HS-5 (cell line): ENCODE measurements around the gene INO80B.
"Not testable (repeated sequence)": the region's sequence is repeated elsewhere in the genome, so short reads cannot be mapped to it uniquely, and the experiment has no call there.

Experiments
- DNase-seq: peaks from one replicate; pipeline ENCODE4 v3.0.0-alpha.2; 2012; ENCODE audit warnings: low read depth

The INO80B gene

DNA sequence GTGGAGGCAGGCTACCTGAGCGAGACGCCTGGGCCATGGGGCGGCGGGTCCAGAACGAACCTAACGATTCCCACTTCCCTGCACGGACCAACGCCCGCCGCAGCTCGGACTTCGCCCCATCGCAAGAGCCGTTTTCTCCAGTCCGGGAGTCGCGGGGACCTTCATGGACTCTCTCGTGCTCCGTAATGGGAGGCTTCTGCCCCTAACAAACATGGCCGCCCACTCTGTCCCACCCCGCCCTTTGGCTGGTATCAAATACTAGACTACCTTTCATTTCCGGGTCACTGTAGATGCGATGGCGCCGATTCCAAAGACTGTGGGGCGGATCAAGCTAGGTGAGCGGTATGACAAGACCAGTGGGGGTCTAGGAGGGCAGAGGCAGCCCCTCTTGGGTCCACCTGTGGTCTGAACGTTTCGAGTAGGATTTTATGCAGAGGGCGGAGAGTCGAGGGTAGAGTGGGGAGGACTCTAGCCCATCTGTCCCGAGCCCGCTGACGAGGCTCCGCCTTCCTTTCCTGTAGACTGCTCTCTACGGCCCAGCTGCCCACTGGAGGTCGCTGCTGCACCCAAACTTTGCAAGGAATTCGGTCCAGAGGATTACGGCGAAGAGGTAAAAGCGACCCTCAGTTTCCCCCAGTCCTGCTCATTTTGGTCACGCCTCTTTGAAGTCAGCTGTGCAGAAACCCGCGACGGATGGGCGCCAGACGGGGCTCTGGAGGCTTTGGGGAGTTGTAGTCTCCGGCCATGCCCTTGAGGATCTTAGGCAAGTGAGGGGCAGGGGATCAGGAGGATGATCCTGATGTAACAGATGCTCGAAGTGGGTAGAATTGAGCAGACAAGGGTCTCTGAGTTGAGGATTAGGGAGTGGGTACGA, 28.2 kb downstream of the INO80B start, which contains the start of the genes CCDC142 and TTC31:
CCDC142 (minus strand) TSS at position 198 of the 874 bp plus-strand sequence; CDS start at position 37, 161 bp downstream.
TTC31 (plus strand) TSS at position 281 of the 874 bp plus-strand sequence; CDS start at position 296, 15 bp downstream.
- peak; percentile 88 for DNase-seq

DNA sequence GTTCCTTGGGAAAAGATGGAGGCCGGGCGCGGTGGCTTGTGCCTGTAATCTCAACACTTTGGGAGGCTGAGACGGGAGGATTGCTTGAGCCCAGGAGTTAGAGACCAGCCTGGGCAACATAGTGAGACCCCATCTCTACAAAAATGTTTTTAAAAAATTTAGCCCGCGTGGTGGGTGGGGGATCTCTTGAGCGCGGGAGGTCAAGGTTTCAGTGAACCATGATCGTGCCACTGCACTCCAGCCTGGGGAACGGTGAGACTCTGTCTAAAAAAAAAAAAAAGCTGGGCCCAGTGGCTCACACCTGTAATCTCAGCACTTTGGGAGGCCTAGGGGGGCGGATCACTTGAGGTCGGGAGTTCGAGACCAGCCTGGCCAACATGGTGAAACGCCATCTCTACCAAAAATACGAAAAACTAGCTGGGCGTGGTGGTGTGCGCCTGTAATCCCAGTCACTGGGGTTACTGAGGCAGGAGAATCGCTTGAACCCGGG, 28.8 kb downstream of the INO80B start:
- not testable (repeated sequence) for DNase-seq

DNA sequence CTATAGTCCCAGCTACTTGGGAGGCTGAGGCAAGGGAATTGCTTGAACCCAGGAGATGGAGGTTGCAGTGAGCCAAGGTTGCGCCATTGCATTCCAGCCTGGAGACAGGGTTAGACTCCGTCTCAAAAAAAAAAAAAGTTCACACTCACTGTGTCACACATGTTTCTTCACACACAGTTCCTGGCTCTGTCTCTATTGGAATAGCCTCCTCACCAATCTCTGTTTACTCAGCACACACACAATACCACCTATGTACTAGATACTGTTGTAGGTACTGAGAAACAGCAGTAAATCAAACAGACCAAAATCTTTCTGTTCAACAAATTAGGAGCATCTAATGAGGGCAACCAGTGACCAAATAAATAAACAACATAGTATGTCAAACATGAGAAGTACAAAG, 31.3 kb downstream of the INO80B start:
- no peak for DNase-seq

DNA sequence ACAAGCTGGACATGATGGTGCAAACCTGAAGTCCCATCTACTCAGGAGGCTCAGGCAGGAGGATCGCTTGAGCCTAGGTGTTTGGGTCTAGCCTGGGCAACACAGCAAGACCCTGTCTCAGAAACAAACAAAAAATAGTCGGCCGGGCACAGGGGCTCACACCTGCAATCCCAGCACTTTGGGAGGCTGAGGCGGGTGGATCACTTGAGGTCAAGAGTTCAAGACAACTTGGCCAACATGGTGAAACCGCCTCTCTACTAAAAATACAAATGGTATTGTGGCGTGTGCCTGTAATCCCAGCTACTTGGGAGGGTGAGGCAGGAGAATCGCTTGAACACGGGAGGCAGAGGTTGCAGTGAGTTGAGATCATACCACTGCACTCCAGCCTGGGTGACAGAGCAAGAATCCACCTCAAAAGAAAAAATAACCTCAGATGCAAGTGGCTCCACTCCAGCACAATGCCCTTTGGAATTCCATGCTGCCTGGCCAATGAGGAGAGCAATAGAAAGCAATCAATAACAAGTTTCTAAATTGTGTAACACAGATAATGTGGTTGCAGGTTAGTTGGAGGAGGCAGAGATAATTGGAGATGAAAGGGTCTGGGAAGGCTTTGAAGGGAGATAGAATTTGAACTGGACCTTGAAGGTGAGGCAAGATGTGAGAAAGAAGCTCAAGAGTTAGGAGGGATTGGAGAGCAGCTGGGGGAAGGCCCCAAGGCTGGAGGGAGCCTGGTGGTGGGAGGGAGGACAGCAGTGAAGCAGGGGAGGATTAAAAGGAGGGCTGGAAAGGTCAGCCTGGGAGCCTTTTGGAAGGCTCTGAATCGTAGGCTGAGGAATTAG, 34.0 kb downstream of the INO80B start:
- DNase-seq = no peak

DNA sequence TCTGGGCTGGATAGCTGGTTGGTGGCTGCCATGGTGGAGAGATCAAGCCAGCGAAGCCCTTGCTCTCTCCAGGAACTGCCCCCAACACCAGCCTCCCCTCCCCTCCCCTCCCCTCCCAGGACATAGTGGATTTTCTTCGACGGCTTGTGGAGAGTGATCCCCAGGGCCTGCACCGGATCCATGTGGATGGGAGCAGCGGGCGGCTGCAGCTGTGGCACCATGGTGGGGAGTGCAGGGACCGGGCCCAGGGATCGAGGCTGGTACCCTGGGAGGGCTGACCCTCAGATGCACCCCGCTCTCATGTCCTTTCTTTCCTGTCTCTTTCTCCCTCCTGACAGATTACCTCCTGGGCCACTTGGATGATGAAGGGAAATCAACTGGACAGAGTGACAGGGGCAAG, 35.0 kb downstream of the INO80B start:
- no peak for DNase-seq

DNA sequence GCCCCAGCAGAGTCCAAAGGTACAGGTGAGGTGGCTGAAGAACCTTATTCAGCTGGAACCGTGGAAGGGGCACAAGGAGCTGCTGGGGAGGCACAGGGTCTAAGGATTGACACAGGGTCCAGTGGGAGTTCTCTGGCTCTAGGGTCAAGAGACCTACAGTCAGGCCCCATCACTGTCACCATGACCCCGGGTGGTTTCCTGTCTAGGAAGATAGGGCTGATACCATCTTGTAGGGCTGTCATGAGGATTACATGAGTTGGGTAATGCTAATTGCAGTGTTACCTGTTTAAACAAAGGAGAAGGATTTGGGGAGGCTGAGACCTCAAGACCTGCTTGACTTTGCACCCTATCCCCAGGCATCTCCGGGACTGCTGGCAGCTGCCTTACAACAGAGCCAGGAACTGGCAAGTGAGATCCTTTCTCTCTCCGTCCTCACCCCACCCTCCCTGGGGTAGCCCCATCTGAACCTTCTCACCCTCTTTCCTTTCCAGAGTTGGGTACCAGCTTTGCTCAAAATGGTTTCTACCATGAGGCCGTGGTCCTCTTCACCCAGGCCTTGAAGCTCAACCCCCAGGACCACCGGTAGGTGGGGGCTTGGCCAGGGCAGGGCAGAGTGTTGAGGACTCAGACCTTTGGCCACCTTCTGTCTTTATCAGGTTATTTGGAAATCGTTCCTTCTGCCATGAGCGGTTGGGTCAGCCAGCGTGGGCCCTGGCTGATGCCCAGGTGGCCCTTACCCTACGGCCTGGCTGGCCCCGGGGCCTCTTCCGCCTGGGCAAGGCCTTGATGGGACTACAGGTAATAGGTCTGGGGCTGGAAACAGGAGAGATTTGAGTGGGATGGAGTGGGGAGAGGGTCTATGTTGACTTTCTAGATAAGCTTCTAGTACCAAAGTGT, 37.0 kb downstream of the INO80B start:
- DNase-seq = no peak

DNA sequence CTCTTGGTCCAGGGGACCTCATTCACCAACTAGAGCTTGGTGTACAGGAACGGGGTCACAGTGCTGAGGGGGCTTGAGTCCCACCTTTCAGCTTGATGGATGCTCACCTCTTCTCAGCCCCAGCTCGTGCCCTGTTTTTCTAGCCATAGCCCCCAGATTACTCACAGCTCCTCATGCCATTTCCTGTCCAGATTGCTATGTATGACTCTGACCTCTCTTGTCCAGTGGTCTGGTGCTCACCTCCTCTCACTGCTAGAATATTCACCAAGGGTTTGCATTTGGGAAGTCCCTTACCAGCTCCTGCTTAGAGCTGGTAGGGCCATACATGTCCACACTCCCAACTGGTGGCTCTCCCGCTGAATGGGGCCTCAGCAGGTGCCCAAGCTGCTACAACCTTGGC, 38.7 kb downstream of the INO80B start:
- no peak for DNase-seq

DNA sequence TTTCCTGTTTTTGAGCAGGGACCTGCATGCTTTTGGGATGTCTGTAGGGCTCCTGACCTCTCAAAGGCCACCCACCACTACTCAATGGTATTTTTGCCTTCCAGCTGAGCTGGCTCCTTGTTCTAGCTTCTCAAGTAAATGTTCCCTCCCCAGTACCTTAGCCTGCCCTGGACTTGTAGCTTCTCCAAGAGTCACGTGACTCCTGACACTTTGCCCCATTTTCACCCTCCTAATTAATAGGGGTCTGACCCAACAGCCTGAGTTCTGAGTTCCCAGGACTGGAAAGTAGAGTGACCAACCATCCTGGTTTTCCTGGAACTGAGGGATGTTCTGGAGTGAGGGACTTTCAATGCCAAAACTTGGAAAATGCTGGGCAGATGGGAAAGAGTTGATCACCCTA, 40.6 kb downstream of the INO80B start:
- no peak for DNase-seq

DNA sequence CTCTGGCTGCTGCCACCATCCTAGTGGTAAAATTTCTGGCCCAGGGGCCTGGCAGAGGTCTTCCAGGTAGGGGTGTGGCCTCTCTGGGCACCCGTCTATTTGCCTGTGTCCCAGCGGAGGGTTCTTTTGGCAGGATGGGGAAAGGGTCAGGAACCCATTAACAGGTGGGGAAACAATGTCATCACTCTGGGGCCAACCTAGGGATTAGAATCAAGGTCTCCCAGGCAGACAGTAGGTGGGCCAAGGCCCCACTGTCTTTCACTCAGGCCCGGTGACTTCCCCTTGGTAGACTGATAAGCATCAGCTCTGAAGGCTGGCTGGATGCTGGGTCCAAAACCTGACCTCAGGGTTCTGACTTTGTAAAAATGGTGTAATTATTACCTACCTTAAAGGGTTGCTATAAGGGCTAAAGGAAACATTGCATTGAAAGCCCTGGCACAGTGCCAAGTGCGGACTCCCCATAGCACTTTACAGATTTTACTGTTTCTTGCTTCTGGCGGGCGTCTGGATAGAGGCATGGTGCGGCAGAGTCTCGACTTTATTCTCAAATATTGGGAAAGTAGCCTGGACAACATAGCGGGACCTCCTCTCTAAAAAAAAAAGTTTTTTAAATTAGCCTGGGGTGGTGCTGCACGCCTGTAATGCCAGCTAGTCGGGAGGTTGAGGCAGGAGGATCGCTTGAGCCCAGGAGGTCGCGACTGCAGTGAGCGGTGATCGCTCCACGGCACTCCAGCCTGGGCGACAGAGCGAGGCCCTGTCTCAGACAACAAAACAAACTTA, 42.3 kb downstream of the INO80B start:
- DNase-seq = no peak

DNA sequence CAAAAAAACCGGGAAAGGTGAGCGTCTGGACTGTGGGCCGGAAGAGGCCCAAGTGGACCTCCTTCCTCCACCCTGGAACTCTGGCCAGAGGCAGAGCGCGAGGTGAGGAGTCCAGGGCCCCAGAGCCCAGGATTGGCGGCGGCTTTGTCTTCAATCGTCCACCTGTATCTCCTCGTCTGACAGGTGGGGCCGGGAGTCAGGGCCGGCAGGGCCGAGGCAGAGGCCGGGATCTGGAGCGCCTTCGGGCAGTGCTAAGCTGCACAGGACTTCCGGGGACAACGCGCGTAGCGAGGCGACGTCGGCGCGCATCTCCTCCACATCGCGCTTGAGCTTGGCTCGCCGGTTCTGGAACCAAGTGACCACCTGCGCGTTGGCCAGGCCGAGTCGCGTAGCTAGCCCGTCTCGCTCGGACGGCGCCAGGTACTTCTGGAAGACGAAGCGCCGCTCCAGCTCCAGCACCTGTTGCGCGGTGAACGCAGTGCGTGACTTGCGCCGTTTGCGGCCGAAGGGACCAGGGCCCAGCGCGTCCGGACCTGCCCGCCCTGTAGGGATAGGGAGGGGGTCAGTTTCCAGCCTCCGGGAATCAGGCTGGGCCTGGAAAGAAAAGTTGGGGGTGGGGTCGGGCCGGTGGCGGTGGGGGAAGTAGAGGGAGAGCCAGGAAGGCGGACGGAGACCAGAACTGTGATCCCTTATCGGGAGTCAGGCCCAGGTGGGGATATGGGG, 43.1 kb downstream of the INO80B start:
- DNase-seq = no peak

DNA sequence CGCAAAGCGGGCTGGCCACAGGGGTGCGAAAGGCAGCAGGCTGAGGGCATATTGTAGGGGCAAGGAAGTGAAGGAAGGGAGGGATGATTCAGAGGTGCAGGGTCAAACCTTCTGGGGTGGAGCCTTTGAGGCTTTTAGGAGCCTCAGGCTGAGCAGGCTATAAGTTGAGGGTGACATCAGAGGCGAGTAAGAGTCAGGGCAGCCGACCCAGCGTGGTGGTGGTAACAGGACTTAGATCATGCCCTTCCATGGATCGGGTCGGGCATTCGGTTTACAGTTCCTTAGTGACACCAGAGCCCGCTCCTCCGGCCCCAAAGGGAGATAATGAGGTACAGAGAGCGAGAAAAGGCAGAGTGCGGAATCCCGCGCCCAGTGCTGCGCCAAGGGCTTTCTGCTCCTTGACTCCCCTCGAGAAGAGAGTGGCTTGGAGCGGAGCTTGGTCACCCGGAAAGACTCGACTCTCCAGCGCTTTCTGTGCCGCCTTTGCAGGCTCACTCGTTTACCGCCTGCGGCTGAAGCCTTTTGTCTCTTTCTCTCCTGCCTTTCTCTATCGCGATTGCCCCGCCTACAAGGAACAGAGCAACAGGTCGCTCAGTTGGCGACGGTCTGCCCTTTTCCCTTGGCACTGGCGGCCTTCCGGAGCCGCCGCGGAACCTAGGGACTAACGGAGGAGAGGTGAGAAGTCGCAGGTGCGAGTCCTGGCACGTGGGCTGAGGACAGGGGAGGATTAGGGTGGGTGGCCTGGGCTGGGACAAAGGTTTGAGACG, 43.8 kb downstream of the INO80B start:
- peak; percentile 39 for DNase-seq

DNA sequence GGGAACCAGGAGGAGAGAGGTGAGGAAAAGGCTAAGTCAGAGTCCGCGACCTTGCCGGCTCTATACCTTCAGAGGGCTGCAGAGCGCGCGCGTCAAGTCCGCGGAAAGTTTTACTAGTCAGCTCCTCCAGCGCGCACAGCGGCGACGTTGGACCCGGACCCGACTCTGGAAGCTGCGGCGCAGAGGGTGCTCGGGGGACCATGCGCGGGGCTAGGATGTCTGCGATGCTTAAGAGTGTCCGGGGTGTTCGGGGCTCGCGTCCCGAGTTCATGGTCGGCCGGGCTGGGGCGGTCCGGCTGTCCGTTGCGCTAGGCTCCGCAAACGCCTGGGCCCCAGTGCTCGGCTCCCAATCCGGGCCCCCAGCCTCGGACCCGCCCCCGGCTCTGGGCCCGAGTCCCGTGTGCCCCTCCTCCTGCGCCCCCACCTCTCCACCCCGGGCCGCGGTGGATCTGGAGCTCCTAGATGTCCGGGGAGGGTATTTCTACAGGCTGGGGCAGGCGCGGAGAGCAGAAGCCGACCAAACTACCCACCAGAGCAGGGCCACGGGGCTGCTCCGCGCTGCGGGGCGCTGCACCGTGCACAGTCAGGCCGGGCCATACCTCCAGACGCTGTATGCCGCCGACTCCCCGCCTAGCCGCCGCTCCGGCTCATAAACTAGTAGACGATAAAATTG, 44.5 kb downstream of the INO80B start, which contains the start of gene LBX2:
LBX2 (minus strand) TSS at position 337 of the 673 bp plus-strand sequence; CDS start at position 271, 66 bp downstream.
- DNase-seq = no peak

DNA sequence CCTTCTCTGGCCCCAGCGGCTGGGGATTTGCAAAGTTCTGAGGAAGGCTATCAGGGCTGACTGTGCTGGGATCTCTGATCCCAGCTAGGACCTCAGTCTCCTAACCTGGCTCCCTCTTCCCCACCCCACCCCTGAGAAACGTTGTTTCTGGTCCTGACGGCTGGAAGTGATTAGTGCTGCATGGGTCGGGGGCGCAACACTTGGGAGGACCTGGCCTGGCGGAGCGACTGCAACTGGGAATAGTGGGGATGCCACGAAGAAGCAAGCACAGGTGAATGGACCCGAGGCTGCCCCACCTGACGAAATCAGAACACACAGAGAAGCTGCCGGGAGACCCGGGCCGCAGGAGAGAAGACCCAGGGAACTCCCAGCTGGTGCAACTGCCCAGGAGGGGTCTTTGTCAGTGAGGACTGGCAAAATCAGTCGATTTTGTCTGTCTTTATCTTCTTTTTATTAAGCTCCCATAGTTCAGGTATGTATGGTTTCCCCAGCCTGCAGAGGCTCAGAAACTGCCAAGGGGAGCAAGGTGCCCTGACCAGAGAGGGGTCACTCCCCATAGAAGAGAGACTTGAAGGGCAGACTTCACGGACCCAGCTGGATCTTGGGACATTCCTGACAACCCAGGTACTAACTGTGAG, 45.2 kb downstream of the INO80B start:
- DNase-seq = no peak

DNA sequence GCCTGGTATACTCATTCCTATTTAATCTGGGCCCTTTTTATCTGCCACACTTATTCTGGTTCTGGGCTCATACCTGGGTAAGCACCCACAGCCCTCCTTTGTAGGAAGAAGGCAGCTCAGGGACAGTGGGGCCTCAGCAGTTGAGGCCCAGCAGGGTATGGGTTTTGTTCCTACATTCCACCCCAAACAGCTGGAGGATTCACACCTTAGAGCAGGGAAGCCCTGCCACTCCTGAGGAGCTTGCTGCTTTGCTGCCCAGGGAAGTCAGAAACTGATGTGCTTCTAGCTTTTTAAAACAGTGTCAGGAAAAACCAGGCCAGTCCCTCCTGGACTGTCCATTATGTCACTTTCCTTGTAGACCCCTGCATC, 45.7 kb downstream of the INO80B start:
- DNase-seq = no peak

DNA sequence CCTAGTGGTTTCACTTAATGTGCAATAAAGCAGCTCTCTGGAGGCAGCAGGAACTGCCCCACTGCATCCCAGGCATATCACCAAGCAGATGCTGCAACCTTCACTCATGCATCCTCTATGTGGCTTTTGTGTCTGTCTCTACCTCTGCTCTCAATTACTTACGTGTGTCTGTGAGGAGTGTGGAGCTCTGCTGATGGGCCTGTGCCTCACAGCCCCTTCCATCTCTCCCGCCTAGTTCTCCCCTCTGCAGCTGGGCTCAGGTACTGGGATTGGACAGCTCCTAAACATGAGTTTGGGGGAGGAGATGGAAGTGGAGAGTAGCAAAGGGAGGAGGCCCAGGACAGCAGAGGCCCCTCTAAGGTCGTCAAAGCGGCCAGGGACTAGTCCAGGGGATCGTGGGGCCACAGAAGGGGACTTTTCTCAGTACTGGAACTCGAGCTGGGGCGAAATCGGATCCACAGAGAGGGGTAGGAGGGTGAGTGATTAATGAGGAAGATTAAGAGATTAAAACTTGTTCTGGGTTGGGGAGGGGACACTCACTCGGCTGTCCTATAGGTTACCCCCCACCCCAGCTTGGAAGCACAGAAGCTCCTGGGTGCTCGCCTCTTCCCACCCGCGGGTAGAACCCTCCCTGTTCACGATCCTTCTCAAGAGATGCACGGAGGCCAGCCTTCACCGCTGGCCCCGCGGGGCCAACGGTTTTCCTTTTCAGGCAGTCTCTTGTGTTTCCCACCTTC, 46.6 kb downstream of the INO80B start:
- DNase-seq = no peak

DNA sequence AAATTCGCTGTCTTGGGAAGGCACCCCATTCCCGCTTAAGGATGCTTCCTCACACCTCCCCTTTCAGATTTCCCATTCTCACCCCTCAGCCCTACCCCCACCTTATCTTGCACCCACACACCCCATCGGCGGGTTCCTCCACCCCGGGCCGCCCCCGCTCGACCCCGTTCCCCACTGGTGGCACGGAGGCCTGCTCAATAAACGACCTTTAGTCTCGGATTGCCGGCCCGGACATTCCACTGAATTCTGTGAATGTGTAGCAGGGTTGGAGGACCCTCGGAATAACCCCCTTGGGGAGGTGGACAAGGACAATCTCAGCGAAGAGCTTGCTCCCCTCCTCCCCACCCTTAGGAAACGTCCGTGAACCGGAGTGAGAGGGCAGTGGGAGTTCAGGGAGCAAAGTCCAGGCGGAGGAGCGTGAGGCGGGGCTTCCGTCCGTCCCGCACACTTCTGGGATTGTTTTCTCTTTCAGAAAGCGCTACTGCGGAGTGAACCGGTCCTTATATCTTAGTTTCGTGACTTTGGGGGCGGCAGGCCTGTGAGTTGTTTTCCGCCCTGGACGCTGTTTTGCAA, 47.3 kb downstream of the INO80B start:
- no peak for DNase-seq
